Stimulated activated effector memory CD8-positive, alpha-beta T cell treated with anti-CD3 and anti-CD28 coated beads, Interleukin-12 subunit alpha, Interleukin-12 subunit beta, amount 100 ng/mL, for 72 hours (primary cell): ENCODE measurements around the gene SBNO1.
A peak's percentile ranks its signal among the peaks of the same experiment; 100 is the strongest.

Experiments
- ATAC-seq: fragments of 150-1000 bp; cut with Tn5 transposase; 2 replicates; pipeline ENCODE4 v1.10.0; 2021
- DNase-seq, 2 donors: peaks; one replicate each; pipeline ENCODE4 v3.0.0; 2021 to 2022; ENCODE audit warnings: low spot score in 2 of 2
- H3K27ac Mint-ChIP-seq: one replicate; pipeline ENCODE4 v1.8.0; 2022; ENCODE audit warnings: mild to moderate bottlenecking, mixed read lengths
- H3K36me3 Mint-ChIP-seq: one replicate; pipeline ENCODE4 v1.8.0; 2022; ENCODE audit warnings: mild to moderate bottlenecking, mixed read lengths
- H3K4me1 Mint-ChIP-seq: one replicate; pipeline ENCODE4 v1.8.0; 2022; ENCODE audit warnings: mixed read lengths
- H3K4me3 Mint-ChIP-seq: one replicate; pipeline ENCODE4 v1.8.0; 2022; ENCODE audit warnings: mild to moderate bottlenecking, mixed read lengths
- H3K9me3 Mint-ChIP-seq: one replicate; pipeline ENCODE4 v1.8.0; 2022; ENCODE audit warnings: mixed read lengths

The SBNO1 gene

DNA sequence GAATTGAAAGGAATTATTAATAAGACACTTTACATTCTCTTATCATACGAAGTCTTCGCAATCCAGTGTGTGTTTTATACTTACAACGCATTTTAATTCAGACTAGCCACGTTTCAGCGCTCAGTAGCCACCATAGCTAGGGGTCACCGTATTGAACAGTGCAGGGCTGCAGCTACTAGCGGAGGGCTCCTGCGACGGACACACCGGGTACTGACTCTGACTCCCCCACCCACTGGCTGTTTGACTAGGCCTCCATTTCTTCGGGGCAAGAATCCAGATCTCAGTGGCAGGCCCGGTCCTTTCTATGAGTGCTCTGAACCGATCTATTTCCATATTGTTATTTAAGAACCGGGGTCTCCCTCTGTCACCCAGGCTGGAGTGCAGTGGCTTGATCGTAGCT is 91.5 kb downstream of the SBNO1 start:
- Mint-ChIP-seq H3K9me3 (no peaks in the 10 kb centered on the region), H3K4me3 (peak overlapping the region; percentile 45), H3K36me3 (no peaks in the 10 kb centered on the region), H3K4me1 (peaks cover 20% of the 10 kb centered on the region), H3K27ac (no peak overlapping the region)
- ATAC-seq (no peak), DNase-seq (no peak)

DNA sequence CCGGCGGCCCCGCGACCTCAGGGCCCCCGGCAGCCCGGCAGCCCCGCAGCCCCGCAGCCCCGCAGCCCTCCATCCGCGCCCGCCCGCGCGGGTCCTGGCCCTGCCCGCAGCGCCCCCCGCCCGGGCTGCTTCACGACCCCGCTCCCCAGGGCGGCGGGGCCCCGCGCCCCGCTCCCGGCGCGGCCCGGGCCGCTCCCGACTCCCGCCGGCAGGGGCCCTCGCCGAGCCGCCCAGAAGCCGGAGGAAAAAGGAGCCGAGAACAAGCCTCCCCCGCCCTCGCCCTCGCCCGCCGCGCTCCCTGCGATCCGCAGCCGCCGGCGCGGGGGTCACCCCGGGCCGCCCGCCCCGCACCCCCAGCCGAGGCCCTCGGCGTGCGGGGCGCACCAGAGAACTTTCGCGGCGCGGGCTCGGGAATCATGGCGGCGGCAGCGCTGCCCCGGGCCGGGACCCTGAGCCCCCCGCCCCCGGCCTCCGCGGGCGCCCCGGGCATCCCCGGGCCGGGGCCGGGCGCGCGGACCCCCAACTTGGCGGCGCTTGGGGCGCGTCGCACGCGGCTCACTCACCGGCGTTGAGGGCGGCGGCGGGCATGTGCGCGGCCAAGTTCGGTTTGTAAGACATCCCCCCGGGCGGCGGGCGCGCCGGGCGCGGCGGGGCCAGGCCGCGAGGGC is 93.5 kb downstream of the SBNO1 start:
- Mint-ChIP-seq H3K36me3 (no peaks in the 10 kb centered on the region), H3K4me1 (peaks cover 20% of the 10 kb centered on the region), H3K27ac (no peak overlapping the region), H3K4me3 (peak overlapping the region; percentile 75), H3K9me3 (no peaks in the 10 kb centered on the region)
- peak; percentile 71 to 83 for DNase-seq
- peak; percentile 87 for ATAC-seq

DNA sequence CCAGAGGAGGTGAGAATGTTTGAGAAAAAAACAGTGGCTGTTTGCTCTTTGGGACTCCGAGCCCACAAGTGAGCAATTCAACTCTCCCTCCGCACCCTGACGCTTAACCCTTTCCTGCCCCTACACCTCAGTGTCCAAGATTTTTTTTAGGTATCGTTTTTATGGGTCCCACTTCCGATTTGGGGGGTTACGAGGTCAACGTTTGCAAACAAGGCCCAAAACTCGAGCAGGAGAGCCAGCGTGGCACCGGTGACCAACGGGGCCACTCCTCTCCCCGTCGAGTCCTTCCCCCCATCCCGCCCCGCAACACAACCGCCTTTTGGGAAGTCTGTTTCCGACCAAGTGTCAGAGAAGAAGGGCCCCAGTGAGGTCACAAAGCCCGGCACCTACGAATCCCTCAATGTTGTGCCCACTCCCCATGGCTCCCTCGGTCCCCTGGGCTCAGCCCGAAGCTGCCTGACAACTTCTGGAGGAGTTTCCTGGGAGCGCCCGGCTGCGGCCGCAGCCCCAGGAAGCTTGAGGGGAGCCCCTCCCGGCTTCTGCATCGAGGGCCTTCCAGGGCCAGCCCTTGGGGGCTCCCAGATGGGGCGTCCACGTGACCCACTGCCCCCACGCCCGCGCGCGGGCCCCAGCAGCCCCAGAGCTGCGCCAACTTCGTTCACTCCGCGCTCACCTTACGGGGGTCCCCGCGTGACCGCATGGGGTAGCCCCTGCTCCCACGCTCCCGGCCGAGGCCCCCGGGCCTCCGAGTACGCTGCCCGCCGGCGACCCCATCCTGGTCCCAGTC is 94.2 kb downstream of the SBNO1 start:
- Mint-ChIP-seq H3K27ac (peak overlapping the region; percentile 70), H3K9me3 (no peaks in the 10 kb centered on the region), H3K4me3 (peak overlapping the region; percentile 75), H3K4me1 (peaks cover 20% of the 10 kb centered on the region), H3K36me3 (no peaks in the 10 kb centered on the region)
- DNase-seq (peak in 1 of 2 donors; percentile 71), ATAC-seq (peak; percentile 26)

DNA sequence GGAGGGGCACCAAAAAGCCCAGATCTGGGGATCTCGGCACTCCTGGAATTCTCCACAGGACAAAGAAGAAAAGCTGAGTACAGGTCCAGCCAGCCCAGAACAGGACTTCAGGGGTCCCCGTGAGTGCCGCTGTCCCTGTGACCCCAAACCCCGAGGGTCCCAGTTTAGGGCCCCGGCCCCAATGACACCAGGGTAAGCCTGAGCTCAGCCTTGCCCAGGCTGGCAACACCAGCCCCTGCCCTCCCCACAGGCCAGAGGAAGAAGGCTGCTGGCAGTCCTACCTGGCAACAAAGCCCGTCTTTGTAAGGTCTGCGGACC is 94.8 kb downstream of the SBNO1 start:
- Mint-ChIP-seq H3K4me3 (peak overlapping the region; percentile 75), H3K4me1 (peaks cover 20% of the 10 kb centered on the region), H3K27ac (peak overlapping the region; percentile 70), H3K36me3 (peaks cover under 1% of the 10 kb centered on the region), H3K9me3 (no peaks in the 10 kb centered on the region)
- ATAC-seq: no peak
- DNase-seq: no peak

DNA sequence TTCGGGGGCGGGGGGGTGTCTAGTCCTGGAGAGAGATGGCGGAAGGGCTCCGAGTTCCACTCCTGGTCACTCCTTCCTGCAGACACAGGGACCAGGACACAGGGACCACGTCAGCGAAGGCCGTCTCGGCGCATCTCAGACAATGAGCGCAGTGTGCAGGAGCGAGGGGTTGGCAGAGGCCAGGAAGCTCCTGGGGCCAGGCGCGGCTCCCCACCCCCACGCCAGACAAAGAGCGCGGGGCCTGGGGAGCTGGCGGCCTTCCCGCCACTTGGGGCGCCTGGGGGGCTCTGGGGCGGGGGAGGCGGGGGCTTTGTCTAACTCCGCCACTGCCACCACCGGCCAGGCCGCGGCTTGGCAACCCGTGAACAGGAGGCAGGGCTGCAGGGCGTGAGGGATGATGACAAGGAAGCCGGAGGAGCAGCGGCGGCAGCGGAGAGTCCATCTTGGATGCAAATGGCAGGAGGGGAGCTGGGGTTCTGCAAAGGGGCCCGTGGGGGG is 95.2 kb downstream of the SBNO1 start:
- H3K36me3 Mint-ChIP-seq: peaks cover 4% of the 10 kb centered on the region
- H3K9me3 Mint-ChIP-seq: no peaks in the 10 kb centered on the region
- peak overlapping the region; percentile 75 for H3K4me3 Mint-ChIP-seq
- H3K27ac Mint-ChIP-seq: peak overlapping the region; percentile 70
- H3K4me1 Mint-ChIP-seq: peaks cover 24% of the 10 kb centered on the region
- ATAC-seq (no peak), DNase-seq (peak in 1 of 2 donors; percentile 61)

DNA sequence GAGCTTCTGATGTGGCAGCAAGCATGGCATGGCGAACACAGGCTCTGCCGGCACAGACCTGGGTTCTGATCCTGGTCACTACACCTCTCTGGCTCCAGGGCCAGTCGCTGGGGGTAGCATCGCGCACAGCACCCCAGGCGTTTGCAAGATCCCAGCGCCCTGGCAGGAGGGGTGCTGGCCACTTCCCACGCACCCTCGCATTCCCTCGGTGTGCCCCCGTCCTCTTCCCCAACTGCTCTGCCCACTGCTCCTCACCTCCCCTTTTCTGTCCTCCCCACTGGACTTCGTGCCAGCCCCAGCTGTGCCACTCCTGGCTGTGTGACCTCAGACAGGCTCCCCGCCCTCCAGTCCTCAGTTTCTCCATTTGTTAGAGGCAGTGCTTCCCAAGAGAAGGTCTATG is 95.8 kb downstream of the SBNO1 start:
- Mint-ChIP-seq H3K36me3 (peaks cover 6% of the 10 kb centered on the region), H3K27ac (no peak overlapping the region), H3K4me3 (peak overlapping the region; percentile 75), H3K9me3 (no peaks in the 10 kb centered on the region), H3K4me1 (peaks cover 25% of the 10 kb centered on the region)
- no peak for ATAC-seq
- no peak for DNase-seq

DNA sequence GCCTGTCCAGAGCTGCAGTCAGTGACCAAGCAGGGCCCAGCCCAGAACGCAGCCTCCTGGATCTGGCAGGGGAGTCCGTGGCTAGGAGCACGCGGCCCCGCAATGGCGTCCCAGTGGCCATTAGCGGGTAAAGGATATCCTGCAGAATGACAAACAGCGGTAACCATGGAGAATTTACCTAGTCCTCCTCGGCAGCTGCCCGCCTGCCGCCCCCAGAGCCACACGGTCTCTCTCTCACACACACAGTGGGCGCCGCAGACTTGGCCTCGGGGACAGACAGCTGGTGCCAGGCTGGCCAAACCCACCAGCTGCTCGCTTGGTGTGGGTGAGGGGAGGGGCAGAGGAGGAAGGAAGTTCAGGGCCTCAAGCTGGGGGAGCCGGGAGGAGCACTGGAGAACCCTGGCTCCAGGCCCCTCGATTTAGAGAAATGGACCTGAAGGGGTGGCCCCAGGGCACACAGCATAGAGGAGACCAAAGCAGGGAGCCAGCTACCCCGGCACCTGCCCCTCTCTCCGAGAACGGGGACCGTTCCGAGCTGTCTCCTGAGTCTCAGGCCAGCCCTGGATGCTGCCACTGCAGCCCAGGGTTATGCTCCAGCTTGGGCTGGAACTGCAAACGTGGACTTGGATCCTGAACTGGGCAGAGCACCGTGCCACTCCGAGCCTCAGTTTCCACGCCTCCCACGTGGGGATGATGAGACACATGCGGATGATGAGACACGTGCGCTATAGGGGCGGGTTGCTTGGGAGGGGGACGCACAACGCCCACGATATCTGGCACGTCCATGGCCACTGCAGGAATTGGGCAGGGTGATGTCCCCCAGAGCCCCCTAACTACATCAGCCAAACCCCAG is 96.4 kb downstream of the SBNO1 start:
- ATAC-seq (no peak), DNase-seq (no peak)
- Mint-ChIP-seq H3K9me3 (no peaks in the 10 kb centered on the region), H3K4me1 (peaks cover 25% of the 10 kb centered on the region), H3K4me3 (no peak overlapping the region), H3K27ac (peak overlapping the region; percentile 54), H3K36me3 (peaks cover 6% of the 10 kb centered on the region)

DNA sequence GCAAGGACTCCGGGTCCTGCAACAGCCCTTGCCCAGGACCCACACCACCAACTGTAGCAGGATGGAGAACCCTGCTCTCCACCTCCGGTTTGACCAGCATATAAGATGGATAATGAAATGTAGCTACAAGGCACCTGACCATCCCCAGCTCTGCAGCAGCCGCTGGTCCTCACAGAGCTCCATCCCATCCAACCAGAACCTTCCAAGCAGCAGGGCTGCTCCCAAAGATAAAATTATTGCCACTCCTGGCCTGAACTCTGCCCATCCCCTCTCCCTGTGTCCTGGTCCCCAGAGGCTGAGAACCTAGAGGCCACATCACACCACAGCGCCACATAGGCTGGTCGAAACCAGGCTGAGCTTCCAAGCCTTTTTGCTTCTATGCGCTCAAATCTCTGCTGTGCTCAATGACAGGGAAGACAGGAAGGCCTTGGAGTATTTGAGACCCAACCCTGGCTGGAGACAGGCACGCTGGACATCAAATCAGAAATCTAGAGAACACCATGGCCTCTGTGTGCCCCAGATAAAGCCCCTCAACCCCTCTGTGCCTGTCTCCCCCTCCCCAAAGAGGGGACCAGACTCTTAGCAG is 97.2 kb downstream of the SBNO1 start:
- DNase-seq (no peak), ATAC-seq (no peak)
- H3K4me3 Mint-ChIP-seq: no peak overlapping the region
- peak overlapping the region; percentile 54 for H3K27ac Mint-ChIP-seq
- H3K9me3 Mint-ChIP-seq: no peaks in the 10 kb centered on the region
- H3K36me3 Mint-ChIP-seq: peaks cover 13% of the 10 kb centered on the region
- H3K4me1 Mint-ChIP-seq: peaks cover 25% of the 10 kb centered on the region

DNA sequence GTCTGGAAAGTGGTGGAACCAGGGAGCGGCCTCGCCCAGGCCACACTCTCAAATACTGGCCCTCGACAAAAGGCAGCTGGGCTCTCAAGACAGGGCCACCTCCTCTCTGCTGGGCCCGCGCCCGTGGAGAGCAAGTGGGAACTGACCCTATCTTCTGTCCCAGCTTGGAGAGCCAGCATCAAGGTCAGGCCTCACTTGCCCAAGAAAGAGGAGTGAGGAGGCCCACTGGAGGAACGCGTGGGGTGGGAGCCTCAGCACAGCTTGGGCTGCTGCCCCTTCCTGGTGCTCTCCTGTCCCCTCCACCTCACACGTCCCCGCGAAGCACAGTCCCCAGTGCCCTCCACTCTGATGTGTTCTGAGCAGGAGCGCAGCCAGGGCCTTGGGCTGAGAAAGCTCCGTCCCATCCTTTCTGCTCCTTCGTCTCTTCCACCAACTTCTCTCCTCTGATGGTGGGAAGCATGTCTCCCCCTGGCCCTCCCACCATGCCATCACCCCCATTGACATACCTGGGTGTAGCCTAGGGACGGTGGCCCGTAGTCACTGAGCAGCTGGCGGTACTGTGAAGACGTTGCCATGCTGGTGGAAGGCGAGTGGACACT is 97.9 kb downstream of the SBNO1 start:
- Mint-ChIP-seq H3K4me1 (peaks cover 25% of the 10 kb centered on the region), H3K36me3 (peaks cover 17% of the 10 kb centered on the region), H3K9me3 (no peaks in the 10 kb centered on the region), H3K27ac (peak overlapping the region; percentile 54), H3K4me3 (no peak overlapping the region)
- ATAC-seq: no peak
- DNase-seq: no peak

DNA sequence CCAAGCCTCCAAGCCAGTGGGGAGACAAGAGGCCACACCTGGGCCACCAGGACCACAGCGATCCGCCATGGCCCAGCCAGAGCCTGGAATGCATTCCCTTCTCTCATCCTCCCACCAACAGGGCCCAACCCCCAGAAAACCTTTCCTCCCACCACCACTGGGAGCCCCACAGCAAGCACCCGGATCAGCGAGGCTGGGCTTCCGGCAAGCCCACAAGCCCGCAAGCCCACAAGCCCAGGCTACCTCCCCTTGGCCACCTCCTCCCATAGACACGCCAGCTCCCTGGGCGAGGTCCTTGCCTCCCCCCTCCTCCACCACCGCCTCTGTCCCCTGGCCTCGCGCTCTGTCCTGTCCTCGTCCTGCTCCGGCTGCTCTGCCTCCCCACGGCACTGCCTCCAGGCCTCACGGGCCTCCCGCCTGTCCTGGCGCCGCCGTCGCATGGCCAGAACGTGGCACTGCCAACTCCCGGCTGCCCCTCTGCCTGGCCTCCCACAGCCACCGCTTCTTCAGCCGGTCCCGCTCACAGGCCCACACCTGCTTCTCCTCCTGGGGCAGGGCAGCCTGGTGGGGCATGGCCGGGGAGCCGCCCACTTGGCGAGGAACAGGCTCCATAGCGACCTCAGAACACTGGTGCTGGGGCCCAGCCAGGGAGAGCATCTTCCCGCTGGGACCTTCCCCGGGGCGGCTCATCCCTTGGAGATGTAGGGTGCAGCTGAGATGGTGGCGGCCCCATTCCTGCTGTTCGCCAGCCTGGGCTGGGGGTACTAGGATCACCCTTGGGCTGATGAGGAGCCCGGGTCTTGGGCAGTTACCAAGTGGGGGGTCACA is 98.6 kb downstream of the SBNO1 start:
- Mint-ChIP-seq H3K27ac (no peak overlapping the region), H3K4me3 (no peak overlapping the region), H3K4me1 (peaks cover 25% of the 10 kb centered on the region), H3K36me3 (peaks cover 21% of the 10 kb centered on the region), H3K9me3 (no peaks in the 10 kb centered on the region)
- ATAC-seq: no peak
- no peak for DNase-seq

DNA sequence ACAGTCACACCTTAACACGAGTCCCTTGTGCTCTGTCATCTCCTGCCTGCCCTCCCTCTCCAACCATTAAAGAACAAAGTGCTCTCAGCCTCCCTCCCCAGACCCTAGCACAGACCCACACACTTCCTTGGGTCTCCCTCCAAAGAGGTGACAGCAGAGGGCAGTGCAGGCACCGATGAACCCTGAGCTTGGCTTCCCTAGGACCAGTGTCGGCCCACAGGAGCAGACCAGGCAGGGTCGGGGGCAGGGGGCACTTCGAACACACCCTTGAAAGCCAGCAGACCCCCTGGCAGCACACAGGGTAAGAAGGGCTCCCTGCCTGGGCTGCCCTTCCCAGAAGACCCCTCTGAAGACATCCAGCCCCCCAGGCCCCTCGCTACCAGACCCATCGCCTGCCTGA is 100.0 kb downstream of the SBNO1 start:
- peaks cover 16% of the 10 kb centered on the region for H3K4me1 Mint-ChIP-seq
- ATAC-seq: peak; percentile 31

DNA sequence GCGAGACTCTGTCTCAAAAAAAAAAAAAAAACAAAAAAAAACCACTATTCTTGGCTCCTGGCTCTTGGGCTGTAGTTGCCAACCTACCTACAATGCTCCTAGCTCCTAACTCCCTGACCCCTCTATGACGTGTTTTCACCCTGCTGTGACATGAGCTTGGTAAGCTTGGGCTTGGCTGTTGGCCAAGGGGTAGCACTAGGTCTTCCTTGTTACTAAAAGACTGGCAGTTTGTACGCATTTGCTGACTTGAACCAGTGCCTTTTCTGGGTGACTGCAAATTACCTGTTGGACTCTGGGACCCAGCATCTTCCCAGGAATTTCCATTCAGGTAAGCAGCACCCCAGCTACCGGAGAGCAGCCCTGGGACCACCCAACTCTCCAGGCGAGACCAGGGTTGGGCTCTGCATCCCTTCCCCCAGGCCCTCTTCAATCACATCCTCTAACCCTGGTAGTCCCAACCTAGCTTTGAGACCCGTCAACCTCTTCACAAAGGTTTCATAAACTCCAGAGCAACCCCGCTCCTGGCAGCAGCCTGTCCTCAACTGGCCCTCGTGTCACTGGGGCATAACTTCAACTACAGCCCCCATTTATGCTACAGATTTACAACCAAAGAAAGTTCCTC is 101.3 kb downstream of the SBNO1 start:
- no peaks in the 10 kb centered on the region for H3K9me3 Mint-ChIP-seq
- H3K36me3 Mint-ChIP-seq: peaks cover 48% of the 10 kb centered on the region
- H3K27ac Mint-ChIP-seq: no peak overlapping the region
- H3K4me3 Mint-ChIP-seq: no peak overlapping the region
- ATAC-seq (no peak), DNase-seq (no peak)
- H3K4me1 Mint-ChIP-seq: peaks cover 11% of the 10 kb centered on the region

More for the DNA sequence above, 100.0 kb downstream of the SBNO1 start:
- peaks cover 35% of the 10 kb centered on the region for H3K36me3 Mint-ChIP-seq
- no peak for DNase-seq
- H3K4me3 Mint-ChIP-seq: no peak overlapping the region
- H3K27ac Mint-ChIP-seq: no peak overlapping the region
- H3K9me3 Mint-ChIP-seq: no peaks in the 10 kb centered on the region

DNA sequence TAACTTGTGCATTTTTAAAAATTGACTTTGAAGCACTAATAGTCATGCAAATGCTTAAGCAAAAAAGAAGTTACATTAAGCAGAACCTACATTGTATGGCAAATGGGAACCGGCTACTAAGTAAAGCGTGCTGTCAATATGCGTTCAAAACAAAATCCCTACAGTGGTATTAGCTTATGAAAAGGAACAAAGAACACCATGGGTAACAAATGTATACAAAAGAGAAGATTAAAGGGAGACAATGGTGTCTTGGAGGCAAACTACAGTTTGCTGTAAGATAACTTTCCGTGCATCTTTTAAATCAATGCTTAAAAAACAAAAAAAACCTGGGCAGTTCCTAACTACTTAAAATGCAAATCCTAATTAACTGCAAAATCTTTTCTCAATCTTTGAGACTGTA is 103.5 kb downstream of the SBNO1 start:
- H3K27ac Mint-ChIP-seq: no peak overlapping the region
- H3K4me3 Mint-ChIP-seq: no peak overlapping the region
- peaks cover 6% of the 10 kb centered on the region for H3K4me1 Mint-ChIP-seq
- no peaks in the 10 kb centered on the region for H3K9me3 Mint-ChIP-seq
- no peak for DNase-seq
- peaks cover 70% of the 10 kb centered on the region for H3K36me3 Mint-ChIP-seq
- ATAC-seq: no peak

DNA sequence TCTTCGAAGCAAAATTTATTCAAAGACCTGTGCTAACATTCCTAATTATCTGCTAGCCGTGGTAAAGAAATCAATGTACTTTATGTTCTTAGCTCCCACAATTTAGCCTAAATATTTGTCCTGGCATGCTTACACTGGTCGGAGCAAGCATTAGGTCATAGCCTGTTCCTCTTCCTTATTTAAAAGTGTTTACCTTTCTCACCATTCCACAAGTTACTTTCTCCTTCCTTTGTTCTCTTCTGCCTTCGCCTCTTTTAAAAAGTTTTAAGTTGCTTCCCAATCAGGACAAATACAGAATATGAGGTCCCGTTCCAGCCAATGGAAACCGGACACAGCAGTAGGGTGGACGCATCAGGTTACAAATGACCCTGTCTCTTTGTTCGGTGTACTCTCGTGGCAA is 104.6 kb downstream of the SBNO1 start:
- H3K36me3 Mint-ChIP-seq: peaks cover 81% of the 10 kb centered on the region
- H3K9me3 Mint-ChIP-seq: no peaks in the 10 kb centered on the region
- no peak for ATAC-seq

More for the DNA sequence above, 104.6 kb downstream of the SBNO1 start:
- Mint-ChIP-seq H3K4me1 (peaks cover 6% of the 10 kb centered on the region), H3K4me3 (no peak overlapping the region), H3K27ac (no peak overlapping the region)
- DNase-seq: no peak
